HG03439 (cell line): ENCODE results near the gene ELAPOR1.

Experiments used
- ATAC-seq: cut with Tn5 transposase; IDR thresholded peaks from one replicate; pipeline ENCODE4 v1.9.1; 2021; ENCODE audit warnings: mild to moderate bottlenecking, moderate library complexity; ENCODE audit not compliant: unreplicated experiment

The ELAPOR1 gene

GRCh38 chr1:109113590-109114341 is at the start of gene ELAPOR1:
Gene ELAPOR1, plus strand, starts transcription at chr1:109114115. Its CDS starts 69 bp downstream, at chr1:109114184.
- ATAC-seq: no peak

- no peak for ATAC-seq
Observed at GRCh38 chr1:109065137-109065536, 48.8 kb upstream of the ELAPOR1 start.

GRCh38 chr1:109067883-109068282 is 46.0 kb upstream of the ELAPOR1 start:
- no peak for ATAC-seq

DNA sequence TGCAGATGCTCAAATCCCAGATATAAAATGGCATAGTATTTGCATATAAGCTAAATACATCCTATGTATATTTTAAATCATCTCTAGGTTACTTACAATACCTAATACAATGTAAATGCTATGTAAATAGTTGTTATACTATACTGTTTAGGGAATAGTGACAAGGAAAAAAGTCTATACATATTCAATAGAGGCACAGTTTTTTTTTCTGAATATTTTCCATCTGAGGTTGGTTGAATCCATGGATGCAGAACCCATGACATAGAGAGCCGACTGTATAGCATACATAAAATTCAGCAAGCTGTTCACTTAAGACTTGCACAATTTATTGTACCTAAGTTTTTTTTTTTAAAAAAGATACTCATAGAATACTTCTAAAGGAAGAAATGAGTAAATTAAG is 44.6 kb upstream of the ELAPOR1 start:
- no peak for ATAC-seq

- ATAC-seq: peak; percentile 99
Observed at GRCh38 chr1:109075531-109076490, 38.1 kb upstream of the ELAPOR1 start, which contains the start of gene TAF13. Gene TAF13, minus strand, starts transcription at chr1:109076003. Its CDS starts 56 bp downstream, at chr1:109075947.

DNA sequence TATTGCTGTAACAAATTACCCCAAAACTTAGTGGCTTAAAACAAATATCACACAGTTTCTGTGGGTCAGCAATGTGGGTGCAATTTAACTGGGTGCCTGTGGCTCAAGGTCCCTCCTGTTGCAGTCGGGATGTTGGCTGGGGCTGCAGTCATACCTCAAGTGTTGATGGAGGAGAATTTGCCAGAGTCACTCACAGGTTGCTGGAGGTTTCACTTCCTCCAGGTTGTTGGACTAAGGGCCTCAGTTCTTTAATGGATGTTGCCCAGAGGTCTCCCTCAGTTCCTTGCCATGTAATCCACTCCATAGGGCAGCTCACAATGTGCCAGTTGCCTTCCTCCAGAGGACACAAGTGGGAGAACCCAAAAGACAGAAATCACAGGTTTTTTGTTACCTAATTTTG is 35.6 kb upstream of the ELAPOR1 start:
- ATAC-seq: no peak

- ATAC-seq: no peak
Observed at GRCh38 chr1:109079240-109079622, 34.7 kb upstream of the ELAPOR1 start.

DNA sequence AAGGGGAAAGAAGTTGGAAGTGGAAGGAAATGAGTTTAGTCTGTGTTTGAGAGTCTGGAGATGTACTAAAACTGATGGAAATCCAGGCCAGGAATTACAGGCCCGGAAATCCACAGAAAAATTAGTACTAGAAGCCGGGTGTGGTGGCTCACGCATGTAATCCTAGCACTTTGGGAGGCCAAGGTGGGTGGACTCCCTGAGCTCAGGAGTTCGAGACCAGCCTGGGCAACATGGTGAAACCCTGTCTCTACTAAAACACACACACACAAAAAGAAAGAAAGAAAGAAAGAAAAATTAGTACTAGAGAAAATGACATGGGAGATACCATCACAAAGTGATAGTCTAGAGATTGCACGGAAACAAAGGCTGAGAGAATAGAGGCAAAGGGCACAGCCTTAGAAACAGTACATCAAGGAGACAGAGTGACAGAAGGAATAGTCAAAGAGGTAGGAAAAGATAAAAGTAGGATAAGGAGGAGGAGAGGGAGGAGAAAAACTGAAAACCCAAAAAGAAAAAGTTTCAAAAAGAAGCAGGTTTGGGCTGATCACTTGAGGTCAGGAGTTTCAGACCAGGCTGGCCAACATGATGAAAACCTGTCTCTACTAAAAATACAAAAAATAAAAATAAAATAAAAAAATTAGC is 33.4 kb upstream of the ELAPOR1 start:
- no peak for ATAC-seq

DNA sequence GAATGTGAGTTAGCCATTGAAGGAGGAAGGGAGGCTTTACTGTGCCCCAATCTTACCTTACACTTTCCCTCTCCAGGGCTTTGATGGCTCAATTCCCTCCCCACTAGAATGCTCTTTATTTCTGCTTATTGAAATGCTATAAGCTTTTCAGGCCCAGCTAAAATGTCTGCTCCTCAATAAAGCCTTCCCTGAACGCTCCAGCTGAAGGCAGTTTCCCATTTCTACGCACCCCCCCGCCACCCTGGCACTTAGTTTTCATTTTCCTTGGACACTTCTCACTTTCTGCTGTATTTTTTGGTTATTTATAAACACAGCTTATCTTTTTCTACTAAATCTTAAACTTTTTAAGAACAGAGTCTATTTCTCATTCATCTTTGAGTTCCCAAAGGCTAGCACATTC is 30.4 kb upstream of the ELAPOR1 start:
- no peak for ATAC-seq

GRCh38 chr1:109083923-109084322 is 30.0 kb upstream of the ELAPOR1 start:
- no peak for ATAC-seq

DNA sequence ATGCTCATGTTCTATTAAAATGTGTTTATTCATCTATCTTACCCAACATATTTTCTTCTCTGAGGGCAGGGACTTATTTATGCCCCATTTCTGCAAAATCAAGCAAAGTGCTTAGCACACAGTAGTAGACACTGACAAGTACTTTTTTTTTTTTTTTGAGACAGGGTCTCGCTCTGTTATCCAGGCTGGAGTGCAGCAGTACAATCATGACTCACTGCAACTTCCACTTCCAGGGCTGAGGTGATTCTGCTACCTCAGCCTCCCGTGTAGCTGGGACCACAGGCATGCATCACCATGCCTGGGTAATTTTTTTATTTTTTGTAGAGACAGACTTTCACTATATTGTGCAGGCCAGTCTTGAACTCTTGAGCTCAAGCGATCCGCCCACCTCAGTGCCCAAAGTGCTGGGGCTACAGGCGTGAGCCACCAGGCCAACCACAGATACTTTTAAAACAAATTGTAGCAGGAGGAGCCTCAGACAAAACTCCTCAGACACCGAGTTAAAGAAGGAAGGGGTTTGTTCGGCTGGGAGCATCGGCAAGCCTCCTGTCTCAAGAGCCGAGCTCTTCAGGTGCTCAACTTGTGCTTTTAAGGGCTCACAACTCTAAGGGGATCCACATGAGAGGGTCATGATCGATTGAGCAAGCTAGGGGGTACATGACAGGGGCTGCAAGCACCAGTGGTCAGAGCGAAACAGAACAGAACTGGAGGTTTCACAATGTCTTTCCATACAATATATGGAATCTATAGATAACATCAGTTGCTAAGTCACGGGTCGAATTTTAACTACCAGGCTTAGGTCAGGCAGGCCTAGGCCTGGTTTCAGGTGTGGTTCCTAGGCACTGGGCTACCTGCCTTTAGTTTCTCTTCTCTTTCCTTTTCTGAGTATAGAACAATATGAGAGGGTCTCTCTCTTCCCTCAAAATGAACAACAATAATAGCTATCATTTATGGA is 29.1 kb upstream of the ELAPOR1 start:
- no peak for ATAC-seq

DNA sequence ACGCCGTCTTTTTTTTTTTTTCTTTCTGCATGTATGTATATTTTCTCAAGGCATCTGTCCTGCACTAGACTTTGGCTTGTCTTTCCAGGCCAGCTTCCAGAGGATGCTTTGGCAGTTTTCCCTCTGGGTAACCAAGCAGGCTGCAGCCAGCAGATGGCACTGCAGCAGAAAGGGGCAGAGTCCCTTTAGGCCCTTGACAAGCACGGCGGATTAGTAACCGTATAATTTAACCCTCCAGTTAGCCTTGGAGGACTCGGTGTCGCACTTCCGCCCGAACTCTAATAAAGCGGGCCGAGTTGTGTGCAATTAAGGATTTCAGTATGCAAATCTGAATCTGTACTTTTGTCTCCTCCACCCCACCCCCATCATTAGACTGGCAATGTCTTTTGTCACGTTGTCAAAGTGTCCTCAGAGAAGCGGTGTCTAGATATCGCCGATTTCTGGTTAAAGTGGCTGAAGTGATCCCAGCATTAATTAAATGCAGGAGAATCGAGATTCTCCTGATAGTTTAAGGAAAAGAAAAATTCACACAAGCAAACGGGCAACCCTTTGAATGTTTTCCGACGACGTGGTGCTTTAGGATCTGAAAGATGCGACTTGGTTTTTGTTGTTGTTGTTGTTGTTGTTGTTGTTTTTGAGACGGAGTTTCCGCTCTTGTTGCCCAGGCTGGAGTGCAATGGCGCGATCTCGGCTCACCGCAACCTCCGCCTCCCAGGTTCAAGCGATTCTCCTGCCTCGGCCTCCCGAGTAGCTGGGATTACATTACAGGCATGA is 24.5 kb upstream of the ELAPOR1 start:
- no peak for ATAC-seq

GRCh38 chr1:109090196-109091077 is 23.5 kb upstream of the ELAPOR1 start, which contains the start of gene TMEM167B:
Gene TMEM167B, plus strand, starts transcription at chr1:109090764. Its CDS starts 109 bp downstream, at chr1:109090873.
- peak; percentile 90 for ATAC-seq

- ATAC-seq: peak; percentile 41
Observed at GRCh38 chr1:109091078-109091838, 22.7 kb upstream of the ELAPOR1 start.

DNA sequence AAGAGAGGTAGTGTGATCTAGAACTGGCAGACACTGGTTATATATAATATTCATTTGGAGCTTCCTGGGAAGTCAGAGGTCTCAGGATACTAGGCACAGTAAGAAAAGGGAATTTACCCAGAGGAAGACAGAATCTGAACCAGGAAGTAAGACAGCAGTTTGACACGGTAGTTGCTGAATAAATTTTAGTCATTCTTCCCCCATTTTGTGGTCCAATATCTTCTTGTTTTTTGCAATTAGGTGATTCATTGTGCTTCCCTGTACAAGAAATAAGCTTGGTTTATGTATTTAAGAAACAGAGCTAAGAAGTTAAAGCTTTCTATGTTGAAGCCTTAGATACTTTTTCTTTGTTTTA is 22.1 kb upstream of the ELAPOR1 start:
- ATAC-seq: no peak

- ATAC-seq: no peak
Observed at GRCh38 chr1:109094377-109094803, 19.5 kb upstream of the ELAPOR1 start.

GRCh38 chr1:109094871-109095270 is 19.0 kb upstream of the ELAPOR1 start:
- ATAC-seq: no peak

GRCh38 chr1:109095631-109096030 is 18.3 kb upstream of the ELAPOR1 start:
- no peak for ATAC-seq
